ENCODE measurements around the gene DDR1.
"Not testable (repeated sequence)": the region's sequence is repeated elsewhere in the genome, so short reads cannot be mapped to it uniquely, and the experiment has no call there.

DDR1 gene

DNA sequence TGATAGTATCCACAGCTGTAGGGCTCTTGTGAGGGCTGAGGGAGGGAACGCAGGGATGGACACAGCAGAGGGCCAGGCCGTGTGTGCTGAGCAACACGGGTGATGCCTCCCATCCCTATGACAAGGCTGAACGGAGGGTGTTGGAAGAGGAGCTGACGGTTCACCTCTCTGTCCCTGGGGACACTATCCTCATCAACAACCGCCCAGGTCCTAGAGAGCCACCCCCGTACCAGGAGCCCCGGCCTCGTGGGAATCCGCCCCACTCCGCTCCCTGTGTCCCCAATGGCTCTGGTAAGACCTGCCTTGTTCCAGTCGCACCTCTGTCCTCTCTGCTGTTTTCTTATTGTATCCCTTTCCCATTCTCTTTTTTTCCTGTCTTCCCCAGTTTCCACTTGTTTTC, 10.1 kb downstream of the DDR1 start:
- no peak for DNase-seq (ENCODE audit: low read depth)

DNA sequence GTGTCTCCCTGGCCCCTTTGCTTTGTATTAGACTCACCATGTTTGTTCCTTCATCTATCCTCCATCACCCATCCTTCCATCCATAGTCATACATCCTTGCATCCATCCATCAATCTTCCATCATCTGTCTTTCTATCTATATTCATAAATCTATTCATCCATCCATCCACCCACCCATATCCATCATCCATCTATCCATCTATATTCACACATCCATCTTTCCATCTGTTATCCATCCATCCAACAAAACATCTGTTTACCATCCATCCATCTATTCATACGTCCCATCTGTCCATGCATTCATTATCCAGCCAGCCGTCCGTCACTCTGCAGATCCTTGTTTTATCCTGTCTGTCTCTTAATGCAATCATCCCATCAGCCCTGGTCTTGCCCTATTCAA, 10.6 kb downstream of the DDR1 start:
- DNase-seq (ENCODE audit: low read depth): no peak

GRCh38 chr6:30895343-30895742, 11.0 kb downstream of the DDR1 start:
- DNase-seq (ENCODE audit: low read depth): no peak

GRCh38 chr6:30896541-30896940, 12.2 kb downstream of the DDR1 start:
- DNase-seq (ENCODE audit: low read depth): no peak

- DNase-seq (ENCODE audit: low read depth): no peak
Observed at GRCh38 chr6:30897882-30898281, 13.6 kb downstream of the DDR1 start.

- no peak for DNase-seq (ENCODE audit: low read depth)
Observed at GRCh38 chr6:30898750-30899360, 14.5 kb downstream of the DDR1 start.

DNA sequence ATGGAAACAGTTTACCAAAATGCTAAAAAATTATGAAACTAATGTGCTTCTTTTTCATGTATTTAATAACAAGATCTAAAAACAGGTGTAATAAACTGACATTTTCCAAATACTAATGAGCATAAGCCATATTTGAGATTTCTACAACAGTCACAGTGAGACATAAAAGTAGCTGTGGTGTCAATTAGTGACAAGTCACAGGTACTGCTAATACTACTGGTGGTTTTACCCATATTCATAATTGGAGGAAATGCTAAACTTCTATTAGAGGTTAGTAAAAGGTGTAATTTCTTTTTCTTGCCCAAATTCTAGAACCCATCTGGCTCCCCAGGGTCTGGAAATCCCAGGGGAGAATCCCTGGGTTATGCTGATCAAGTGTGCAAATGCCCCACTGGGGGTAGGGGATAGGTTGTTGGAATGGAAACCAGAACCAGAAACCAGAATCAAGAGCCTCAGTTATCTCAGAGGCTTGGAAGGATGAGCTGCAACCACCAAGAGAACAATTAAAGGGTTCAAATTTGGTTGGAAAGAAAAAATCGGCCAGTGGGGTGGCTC, 16.6 kb downstream of the DDR1 start:
- DNase-seq (ENCODE audit: low read depth): no peak

DNA sequence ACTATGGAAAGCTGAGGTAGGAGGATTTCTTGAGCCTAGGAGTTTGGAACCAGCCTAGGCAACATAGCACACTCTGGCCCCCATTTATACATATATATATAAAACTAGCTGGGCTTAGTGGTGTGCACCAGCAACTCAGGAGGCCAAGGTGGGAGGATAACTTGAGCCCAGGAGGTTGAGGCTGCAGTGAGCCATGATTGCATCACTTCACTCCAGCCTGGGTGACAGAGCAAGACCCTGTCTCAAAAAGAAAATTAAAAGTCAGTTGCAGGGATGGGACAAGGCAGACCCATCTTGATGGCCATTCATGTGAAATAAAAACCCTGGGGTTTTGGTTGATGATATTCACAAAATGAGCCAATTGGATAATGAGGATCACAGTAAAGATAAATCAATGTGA, 17.1 kb downstream of the DDR1 start:
- DNase-seq (ENCODE audit: low read depth): no peak

- not testable (repeated sequence) for DNase-seq (ENCODE audit: low read depth)
Observed at GRCh38 chr6:30902196-30902595, 17.9 kb downstream of the DDR1 start.

DNA sequence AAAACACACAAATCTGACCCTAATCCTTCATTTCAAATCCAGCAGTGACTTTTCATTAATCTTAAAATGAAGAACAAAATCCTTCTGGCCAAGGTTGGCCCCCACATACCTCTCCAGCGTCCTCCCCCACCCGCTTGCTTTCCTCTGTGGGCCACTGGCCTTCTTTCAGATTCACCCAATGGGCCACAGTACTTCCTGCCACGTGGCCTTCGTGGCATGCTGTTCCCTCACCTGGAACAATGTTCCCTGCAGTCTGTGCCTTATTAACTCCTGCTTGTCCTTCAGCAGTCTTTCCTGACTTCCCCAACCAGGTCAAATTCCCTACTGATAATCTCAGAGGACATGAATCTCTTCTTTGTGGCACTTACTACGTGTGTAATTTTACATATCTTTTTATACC, 18.4 kb downstream of the DDR1 start:
- no peak for DNase-seq (ENCODE audit: low read depth)

DNA sequence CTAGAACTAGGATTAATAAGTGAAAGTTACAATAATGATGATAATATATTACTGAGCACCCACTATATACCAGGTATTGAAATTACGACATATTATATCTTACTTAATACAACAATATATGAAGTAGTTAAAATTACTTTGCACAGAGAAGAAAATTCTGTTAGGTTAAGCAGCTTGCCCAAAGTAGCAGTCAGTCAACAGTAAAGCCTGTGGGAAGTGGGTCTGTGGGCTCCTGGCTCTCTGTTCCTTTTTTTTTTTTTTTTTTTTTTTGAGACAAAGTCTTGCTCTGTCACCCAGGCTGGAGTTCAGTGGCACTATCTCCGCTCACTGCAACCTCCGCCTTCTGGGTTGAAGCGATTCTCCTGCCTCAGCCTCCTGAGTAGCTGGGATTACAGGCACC, 18.9 kb downstream of the DDR1 start:
- no peak for DNase-seq (ENCODE audit: low read depth)

- DNase-seq (ENCODE audit: low read depth): not testable (repeated sequence)
Observed at GRCh38 chr6:30907290-30907757, 23.0 kb downstream of the DDR1 start.

- DNase-seq (ENCODE audit: low read depth): peak; percentile 91
Observed at GRCh38 chr6:30907758-30908591, 23.7 kb downstream of the DDR1 start, which contains the start of gene GTF2H4. Gene GTF2H4 (plus strand): TSS chr6:30908207.

DNA sequence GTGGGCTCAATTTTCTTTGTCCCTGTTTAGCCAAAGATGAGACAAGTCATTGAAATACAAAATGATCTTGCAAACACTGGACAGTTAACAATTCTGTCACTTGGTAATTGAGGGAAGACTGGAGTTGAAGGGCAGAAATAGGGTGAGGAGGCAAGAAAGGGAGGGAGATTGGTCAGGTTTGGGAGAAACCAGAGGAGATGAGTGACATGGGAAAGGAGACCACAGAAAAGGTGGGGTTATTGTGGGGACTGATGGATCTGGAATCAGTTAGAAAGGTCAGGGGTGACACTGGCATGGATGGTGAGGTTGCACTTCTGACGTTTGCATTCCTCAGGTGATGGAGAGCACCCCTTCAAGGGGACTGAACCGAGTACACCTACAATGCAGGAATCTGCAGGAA, 24.4 kb downstream of the DDR1 start:
- no peak for DNase-seq (ENCODE audit: low read depth)

DNA sequence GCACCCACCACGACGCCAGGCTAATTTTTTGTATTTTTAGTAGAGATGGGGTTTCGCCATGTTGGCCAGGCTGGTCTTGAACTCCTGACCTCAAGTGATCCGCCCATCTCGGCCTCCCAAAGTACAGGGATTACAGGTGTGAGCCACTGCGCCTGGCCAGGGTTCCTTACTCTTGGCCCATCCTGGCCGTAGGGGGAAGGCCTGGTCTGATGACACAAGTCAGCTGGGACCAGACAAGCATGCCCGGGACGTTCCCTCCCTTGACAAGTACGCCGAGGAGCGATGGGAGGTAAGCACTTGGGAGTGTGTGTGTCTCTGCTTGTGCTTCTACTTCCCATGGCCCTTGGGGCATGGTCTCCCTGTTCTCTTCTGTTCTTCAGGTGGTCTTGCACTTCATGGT, 26.2 kb downstream of the DDR1 start:
- not testable (repeated sequence) for DNase-seq (ENCODE audit: low read depth)

DNA sequence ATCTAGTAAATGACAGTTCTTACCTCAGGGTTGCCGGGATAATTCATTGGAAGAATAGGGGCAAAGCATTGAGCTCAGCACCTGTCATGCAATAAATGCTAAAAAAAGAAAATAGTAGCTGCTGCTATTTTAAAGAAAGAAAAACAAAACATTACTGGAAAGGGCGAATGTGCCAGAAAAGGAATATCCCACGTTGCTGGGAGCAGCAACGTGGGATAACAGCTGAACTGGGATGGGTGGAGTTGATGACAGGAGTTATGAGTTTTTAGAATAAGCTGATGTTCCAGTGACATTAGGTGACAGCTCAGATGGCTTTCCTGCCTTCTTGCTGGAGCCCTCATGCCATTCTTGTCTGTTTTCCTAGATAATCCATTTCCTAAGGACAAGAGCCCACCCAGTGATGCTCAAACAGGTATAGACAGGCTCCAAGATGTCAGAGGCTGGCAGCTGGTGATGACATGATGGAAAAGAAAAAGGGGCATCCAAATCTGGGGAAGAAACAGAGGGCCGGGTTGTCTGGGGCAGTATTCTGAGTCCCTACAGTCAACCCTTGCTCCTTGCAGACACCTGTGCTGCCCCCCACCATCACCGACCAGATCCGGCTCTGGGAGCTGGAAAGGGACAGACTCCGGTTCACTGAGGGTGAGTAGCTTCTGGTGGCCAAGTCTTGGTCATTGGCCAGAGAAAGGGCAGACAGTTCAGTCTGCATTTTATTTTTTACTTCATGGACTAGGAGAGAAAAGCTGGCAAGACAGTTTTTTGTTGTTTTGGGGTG, 28.6 kb downstream of the DDR1 start:
- no peak for DNase-seq (ENCODE audit: low read depth)

- DNase-seq (ENCODE audit: low read depth): no peak
Observed at GRCh38 chr6:30913721-30914075, 29.4 kb downstream of the DDR1 start.

DNA sequence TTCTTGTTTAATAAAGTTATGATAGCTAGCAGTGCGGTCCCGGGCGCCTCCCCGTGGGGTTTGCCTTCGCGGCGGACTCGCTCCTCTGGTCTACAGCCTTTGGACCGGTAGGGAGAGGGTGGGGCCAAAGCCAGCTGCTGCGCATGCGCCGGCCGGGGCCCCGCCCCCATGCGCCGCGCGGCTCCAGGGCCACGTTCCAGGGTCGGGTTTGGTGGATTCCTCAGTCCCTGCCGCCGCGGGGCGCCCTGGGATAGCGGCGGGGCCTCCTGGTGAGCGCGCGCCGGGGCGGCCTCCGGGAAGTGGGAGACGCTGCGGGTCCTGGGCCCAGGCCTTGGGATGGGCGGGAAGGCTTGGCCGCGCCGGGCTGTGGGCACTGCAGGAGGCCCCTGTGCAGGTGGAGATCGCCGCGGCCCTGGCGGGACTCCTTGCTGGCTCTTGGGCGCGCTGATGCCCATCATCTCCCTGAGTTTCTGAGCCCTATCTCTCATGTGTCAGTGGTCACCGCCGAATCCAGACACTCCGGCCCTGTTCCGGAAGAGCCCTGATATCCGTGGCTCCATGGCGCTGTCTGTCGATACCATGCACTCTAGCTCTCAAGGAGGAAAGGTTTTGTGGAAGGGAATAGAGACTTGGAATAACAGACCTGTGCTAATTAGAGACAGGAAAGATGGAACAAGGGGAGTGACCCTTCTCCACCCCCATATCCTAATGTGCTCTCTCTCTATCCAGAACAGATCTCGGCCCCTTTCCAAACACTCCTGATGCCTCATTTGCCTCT, 29.9 kb downstream of the DDR1 start, which contains the start of gene VARS2:
Gene VARS2 (plus strand): TSS at position 163 of the 778 bp plus-strand sequence. CDS start 599 bp downstream, at position 762.
- peak; percentile 74 for DNase-seq (ENCODE audit: low read depth)

GRCh38 chr6:30914854-30915590, 30.7 kb downstream of the DDR1 start:
- no peak for DNase-seq (ENCODE audit: low read depth)

DNA sequence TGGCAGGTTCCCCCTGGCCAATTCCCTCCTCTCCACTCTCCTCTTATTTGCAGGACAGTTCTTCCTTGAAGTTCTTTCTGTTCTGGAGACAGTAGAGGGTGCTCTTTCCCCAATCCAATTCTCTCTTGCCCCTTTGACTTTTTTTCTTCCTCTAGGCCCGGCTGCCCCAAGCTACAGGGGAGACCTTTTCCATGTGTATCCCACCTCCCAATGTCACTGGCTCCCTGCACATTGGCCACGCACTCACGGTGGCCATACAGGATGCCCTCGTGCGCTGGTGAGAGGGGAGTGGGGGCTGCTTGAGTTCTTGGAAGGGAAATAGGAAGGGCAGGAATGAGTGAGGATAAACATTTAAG, 31.2 kb downstream of the DDR1 start:
- no peak for DNase-seq (ENCODE audit: low read depth)

- no peak for DNase-seq (ENCODE audit: low read depth)
Observed at GRCh38 chr6:30917041-30917440, 32.7 kb downstream of the DDR1 start.
